CD4-positive, alpha-beta T cell treated with Interleukin-2 at 100 ng/mL for 4 hours (primary cell): ENCODE measurements around the gene LRP1.
A peak's percentile ranks its signal among the peaks of the same experiment; 100 is the strongest.

Source experiments
- DNase-seq: peaks from one replicate; pipeline ENCODE4 v3.0.0-alpha.2; 2020; ENCODE audit warnings: low spot score

LRP1 gene

GRCh38 chr12:57127726-57128518 is at the start of gene LRP1:
LRP1 (plus strand) TSS chr12:57128483; CDS start chr12:57128965, 482 bp downstream.
- DNase-seq = peak; percentile 81

DNA sequence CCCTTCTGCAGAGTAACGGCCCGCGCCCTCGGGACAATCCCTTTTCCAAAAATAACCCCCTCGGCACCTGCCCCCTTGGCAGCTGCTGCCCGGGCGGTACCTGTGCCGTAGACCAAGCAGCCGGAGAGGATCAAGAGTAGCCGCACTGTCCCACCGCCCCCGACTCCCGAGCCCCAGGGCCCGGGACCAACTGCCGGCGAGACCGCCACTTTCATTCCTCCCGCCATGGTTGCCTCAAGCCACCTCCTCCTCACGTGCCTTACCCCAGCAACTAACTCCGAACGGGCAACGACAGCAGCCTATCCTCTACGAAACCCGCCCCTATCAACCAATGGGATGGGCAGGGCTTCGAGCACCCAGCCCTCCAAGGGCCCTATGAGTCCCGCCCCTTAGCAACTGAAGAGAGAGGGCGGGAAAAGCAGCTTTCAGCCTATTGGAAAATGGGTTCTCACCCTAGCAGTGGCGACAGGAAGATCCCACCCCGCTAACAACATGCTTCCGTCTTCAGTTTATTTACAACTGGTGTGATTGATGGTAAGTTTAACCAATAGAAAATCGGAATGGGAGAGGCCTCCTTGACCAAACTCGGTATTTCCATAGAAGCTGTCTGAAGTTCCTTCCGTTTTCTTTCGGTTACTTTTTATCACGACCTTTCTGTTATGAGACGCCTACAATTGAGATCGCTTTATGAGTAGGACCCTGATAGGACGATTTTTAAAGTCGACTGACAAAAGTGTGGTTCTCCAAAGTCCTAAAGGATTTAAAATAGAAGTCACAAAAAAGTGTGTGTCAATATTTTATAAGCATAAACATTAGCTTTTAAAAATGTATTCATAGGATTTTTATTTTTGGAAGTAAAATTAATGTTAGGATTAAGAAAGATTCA is 49.5 kb upstream of the LRP1 start, which contains the start of gene NEMP1:
NEMP1 (minus strand) TSS at position 273 of the 886 bp plus-strand sequence; CDS start at position 227, 46 bp downstream.
- DNase-seq = peak; percentile 100

DNA sequence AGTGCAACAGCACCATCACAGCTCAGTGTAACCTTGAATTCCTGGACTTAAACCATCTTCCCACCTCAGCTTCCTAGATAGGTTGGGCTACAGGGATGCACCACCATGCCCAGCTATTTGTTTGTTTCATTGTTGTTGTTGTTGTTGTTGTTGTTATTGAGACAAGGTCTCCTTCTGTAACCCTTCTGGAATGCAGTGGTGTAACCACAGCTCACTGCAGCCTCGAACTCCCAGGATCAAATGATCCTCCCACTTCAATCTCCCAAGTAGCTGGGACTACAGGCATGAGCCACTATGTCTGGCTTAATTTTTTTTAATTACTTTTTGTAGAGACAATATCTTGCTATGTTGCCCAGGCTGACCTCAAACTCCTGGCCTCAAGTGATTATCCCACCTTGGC is 48.5 kb upstream of the LRP1 start:
- DNase-seq = no peak

GRCh38 chr12:57080855-57081254 is 47.4 kb upstream of the LRP1 start:
- DNase-seq = no peak

DNA sequence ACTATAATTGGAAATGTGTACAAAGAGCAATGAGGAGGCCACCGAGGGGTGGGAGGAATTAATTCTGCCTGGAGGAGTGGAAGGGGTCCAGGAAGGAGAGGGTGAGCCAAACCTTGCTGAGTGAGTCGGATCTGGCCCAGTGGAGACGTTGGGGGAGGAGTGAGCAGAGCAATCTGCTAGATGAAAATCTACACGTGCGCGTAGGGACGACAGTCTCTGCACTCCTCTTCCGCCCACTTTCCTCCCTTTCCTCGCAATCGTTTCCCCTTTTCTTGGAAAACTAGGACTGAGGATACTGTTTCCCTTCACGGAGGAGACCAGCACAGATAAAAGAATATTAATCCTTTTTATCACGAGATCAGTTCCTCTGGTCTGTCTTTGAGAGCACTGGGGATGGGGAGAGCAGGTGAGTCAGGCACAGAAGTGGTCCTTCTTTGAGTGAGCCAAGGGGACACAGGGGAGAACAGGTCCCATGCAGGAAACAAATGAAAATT is 42.2 kb upstream of the LRP1 start:
- DNase-seq = no peak

- no peak for DNase-seq
These were observed 41.7 kb upstream of the LRP1 start for GRCh38 chr12:57086493-57087009.

DNA sequence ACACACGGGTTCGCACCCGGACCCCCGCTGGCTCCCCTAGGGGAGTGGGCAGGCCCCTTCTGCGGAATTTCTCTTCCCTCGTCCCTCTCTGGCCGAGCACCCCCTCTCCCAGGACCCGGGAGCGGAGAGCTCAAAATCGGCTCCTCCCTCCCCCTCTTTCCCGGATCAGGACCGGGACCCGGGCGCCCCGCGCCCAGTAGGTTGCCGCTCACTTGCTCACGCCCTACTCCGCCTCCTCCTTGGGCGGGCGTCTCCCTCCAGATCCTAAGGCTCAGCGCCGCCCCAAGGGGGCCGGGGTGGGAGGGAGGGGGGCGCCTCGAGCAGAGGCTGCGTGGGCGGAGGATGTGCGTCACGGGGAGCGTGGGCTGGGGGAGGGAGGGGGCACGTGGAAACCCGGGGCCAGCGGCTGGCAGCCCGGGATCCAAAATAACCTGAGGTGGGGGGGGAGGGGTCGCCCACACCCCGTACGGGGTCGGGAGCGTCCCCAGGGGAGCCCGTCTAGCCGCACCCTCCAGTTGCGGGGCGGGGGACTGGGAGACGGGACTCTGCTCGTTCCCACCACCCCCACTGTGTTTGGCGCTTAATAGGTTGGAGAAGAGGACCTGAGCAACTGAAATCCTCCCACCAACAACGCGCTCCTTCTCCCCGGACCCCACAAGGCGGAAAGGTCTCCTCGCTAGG is 41.1 kb upstream of the LRP1 start:
- DNase-seq = peak; percentile 88

GRCh38 chr12:57087691-57088353 is 40.5 kb upstream of the LRP1 start:
- DNase-seq = peak; percentile 65

DNA sequence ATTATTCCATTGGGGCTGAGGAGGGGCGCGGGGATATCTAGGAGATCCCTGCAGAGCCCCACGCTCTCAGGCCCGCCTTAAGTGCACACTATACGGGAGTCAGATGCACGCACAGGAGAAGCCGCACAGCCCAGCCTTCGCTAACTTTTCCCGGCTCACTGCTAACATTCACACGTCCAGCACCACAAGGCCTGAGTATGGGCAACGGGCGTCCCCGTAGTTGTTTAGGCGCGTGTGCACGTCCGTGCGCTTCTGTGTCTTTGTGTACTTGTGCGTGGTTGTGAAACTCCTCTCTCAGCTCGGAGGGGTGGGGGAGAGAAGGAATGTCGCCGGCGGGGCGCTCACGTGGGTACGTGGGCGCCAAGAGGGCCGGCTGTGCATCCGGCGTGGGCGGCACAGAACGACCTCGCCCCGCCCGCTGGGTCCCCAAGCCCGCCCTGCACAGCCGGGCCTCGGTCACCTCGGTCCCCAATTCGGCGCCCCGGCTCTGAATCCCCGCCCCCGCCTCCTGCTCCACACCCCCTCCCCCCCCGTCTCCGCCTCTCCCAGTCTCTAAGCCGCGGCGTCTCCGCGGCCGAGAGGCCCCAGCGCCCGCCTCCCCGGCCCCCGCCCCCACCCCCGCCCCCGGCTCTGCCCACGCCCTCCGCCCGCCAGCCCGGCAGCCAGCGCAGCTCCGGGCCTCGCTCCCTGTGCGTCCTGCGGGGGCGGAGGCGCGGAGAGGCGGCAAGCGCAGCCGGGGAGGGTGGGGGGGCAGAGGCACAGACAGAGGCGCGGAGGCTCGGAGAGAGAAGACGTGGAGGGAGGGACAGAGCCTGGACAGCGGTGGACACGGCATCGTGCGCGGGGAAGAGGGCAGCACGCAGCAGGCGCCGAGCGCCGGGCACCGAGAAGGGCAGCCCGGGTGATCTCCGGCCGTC is 39.7 kb upstream of the LRP1 start, which contains the start of gene NAB2:
NAB2 (plus strand) TSS at position 761 of the 917 bp plus-strand sequence. CDS start 158 bp downstream, outside the sequence.
- peak; percentile 95 for DNase-seq

DNA sequence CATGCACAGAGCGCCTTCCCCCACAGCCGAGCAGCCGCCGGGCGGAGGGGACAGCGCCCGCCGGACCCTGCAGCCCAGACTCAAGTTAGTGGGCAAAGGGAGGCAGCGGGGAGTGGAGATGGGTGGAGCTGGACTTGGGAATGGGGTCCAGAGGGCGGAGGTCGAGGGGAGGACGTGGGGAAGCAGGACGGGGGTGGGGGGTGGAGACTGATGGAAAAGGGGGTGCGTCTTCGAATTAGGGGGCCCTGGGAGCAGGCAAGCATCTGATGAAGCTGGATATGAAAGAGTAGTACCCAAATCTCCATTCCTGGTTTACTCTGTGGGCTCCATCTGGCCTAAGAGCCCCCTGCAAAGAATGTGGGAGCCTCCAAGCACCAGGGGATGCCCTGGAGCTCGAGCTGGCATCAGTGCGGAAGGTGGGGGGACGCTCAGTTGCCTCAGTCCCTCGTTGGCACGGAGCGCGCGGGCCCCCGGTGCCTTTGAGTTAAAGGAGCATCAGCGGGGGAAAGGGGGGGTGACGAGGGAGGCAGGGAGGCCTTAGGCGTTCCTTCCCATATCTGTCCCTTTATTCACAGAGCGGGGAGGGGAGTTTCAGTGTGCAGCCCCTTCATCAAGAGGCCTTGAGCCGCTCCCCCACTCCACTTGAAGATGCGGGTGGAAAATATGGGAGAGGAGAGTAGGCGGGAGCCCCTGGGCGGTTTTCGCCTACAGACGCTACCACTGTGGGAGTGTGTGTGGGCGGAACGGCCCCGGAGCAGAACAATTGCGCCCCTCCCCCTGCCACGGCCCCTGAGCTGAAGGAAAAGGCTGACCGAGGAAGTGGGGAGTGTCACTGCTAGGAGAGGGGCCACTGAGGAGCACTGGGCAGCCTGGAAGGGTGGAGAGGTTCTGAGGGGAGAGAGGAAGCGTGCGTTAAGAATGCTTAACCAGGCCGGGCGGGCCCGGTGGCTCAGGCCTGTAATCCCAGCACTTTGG is 38.7 kb upstream of the LRP1 start:
- peak; percentile 26 for DNase-seq

- no peak for DNase-seq
These were observed 37.8 kb upstream of the LRP1 start for GRCh38 chr12:57090490-57090889.

GRCh38 chr12:57090924-57091637 is 37.2 kb upstream of the LRP1 start:
- DNase-seq = no peak

DNA sequence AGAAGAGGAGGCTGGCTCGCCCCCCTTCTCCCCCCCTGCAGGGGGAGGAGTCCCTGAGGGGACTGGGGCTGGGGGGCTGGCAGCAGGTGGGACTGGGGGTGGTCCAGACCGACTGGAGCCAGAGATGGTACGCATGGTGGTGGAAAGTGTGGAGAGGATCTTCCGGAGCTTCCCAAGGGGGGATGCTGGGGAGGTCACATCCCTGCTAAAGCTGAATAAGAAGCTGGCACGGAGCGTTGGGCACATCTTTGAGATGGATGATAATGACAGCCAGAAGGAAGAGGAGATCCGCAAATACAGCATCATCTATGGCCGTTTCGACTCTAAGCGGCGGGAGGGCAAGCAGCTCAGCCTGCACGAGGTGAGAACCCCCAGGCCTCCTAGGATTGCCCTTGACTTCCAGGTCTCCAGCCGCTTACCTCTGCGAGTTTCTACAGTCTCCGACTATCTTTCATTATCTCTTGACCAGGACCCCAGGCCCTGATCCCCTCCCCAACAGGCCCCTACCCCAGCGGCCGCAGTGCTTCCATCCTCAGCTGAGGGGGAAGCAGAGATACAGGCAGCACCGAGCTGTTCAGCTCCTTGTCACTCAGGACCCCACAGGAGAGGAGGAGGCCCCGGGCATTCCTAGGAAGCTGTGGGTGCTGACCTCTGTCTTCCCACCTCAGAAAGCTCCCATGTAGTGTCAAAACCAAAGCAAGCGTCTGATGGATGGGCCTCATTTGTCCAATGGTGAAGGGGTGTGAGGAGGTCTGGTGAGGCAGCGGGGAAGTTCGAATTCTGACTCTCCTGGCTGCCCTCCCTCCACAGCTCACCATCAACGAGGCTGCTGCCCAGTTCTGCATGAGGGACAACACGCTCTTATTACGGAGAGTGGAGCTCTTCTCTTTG is 36.4 kb upstream of the LRP1 start:
- no peak for DNase-seq

DNA sequence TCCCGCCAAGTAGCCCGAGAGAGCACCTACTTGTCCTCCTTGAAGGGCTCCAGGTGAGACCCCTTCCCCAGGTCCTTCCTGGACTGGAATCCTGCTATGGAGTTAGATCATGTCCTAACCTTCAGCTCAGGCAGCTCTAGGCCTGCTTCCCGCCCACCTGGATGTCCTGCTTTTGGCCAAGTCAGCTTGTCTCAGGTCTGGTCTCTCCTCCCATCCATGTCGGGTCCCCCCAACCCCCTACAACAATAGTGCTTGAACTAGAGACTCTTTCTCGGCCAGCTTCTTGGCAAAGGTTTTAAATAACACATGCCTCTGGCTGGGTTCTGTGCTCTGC is 35.8 kb upstream of the LRP1 start:
- DNase-seq = no peak

DNA sequence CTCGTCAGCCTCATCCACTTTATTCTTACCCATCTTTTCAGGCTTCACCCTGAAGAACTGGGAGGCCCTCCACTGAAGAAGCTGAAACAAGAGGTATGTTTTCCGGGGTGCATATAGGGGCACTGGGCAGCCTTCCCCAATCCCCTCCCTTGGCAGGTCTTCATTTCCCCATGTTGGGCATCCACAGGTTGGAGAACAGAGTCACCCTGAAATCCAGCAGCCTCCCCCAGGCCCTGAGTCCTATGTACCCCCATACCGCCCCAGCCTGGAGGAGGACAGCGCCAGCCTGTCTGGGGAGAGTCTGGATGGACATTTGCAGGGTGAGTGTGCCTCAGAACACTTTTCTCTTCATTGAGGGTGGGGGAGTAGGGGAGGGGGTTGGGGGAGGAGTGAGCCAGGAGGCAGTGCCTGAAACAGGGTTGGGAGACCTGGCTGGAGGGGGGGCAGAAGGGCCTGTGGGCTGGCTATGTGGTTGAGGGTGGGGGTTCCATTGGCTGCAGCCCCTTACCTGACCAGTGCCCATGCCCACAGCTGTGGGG is 35.3 kb upstream of the LRP1 start:
- no peak for DNase-seq

GRCh38 chr12:57093415-57094207 is 34.7 kb upstream of the LRP1 start:
- DNase-seq = peak; percentile 57
